ENCODE measurements around the gene INSRR.

DNA sequence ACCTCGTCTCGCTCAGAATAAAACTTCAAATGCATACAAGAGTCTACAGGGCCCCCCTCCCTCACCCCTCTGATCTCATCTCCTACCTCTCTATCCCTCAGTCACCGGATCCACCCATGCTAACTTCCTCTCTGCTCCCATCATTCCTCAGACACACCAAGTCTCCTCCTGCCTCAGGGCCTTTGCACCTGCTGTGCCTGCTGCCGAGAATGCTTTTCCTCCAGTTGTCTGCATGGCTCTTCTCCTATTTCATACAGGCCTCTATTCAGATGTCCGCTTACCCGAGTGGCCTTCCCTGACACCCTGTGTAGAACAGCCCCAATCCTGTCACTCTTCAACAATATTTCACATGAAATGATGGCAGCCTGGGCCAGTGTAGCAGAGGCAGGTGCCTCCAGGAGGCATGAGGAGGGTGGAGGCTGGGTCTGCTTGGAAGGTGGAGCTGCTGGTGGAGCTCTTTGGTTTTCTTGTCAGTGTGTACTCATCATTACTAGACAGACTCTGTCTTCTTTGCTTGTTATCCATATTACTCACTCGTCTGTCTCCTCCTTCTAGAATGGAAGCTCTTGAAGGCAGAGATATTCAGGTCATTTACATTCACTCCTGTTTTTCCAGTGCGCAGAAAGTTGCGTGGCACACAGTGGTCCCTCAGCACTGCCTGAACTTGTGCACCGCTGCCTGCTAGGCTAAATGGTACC lies 46.5 kb downstream of the INSRR start:
- TF ChIP-seq, protein P1, sequence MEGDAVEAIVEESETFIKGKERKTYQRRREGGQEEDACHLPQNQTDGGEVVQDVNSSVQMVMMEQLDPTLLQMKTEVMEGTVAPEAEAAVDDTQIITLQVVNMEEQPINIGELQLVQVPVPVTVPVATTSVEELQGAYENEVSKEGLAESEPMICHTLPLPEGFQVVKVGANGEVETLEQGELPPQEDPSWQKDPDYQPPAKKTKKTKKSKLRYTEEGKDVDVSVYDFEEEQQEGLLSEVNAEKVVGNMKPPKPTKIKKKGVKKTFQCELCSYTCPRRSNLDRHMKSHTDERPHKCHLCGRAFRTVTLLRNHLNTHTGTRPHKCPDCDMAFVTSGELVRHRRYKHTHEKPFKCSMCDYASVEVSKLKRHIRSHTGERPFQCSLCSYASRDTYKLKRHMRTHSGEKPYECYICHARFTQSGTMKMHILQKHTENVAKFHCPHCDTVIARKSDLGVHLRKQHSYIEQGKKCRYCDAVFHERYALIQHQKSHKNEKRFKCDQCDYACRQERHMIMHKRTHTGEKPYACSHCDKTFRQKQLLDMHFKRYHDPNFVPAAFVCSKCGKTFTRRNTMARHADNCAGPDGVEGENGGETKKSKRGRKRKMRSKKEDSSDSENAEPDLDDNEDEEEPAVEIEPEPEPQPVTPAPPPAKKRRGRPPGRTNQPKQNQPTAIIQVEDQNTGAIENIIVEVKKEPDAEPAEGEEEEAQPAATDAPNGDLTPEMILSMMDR (IDR thresholded peaks at IDR 0.05): no peak
- TF ChIP-seq POLR2A (IDR thresholded peaks at IDR 0.05): no peak

Data from body of pancreas (tissue), 4 donors.